Measurements from ENCODE around the gene DMAP1.

The DMAP1 gene

GRCh38 chr1:44261171-44261817 is 48.0 kb downstream of the DMAP1 start:
- no peak for TF ChIP-seq CTCF (IDR thresholded peaks at IDR 0.05; ENCODE audit: borderline replicate concordance, control extremely low read depth, extremely low read depth, insufficient read depth, missing control alignments)
- in situ Hi-C loops (cut with MboI; ENCODE audit: low sequenced_read_pairs, unreplicated experiment), result no loop called here
- DNase-seq (ENCODE audit: low spot score), result peak; percentile 11

DNA sequence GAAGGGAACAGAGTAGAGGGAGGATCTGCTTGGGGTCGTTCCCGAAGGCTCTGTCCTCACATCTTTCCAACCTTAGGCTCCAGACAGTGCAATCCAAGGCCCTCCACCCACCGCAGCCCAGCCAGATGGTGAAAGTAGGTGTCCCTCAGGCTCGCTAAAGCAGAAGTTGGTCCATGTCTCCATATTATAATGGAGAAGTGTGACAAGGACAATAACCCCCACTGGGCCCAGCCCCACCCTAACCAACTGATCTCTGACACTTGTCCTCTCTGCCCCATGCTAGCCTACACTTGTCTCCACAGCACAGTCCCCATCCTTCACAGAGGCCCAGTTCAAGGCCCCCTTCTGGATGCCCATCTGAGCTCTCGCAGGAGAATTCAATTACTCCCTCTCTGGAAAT is 48.7 kb downstream of the DMAP1 start:
- no peak for TF ChIP-seq CTCF (IDR thresholded peaks at IDR 0.05; ENCODE audit: borderline replicate concordance, control extremely low read depth, extremely low read depth, insufficient read depth, missing control alignments)
- in situ Hi-C loops (cut with MboI; ENCODE audit: low sequenced_read_pairs, unreplicated experiment), result no loop called here
- peak; percentile 10 for DNase-seq (ENCODE audit: low spot score)

DNA sequence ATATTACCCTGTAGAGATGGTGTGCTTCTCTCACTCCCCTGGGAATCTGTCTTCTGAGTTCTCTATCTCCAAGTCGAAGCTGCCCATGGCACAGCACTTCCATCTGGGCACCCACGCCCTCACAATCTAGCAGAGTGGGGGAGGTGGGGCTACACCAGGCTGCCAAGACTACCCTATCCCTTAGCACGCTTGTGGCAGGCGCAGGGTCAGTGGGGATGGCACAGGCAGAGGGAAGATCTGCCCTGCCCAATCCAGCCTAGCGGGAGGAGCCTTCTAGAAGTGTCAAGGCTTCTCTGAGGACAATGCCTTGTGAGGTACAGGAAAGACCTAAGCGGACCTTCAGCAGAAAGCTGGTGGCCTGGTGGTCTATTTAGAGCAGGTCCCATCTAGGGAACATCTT is 49.1 kb downstream of the DMAP1 start:
- in situ Hi-C loops (cut with MboI; ENCODE audit: low sequenced_read_pairs, unreplicated experiment), result no loop called here
- TF ChIP-seq CTCF (IDR thresholded peaks at IDR 0.05; ENCODE audit: borderline replicate concordance, control extremely low read depth, extremely low read depth, insufficient read depth, missing control alignments), result no peak
- peak; percentile 15 for DNase-seq (ENCODE audit: low spot score)

DNA sequence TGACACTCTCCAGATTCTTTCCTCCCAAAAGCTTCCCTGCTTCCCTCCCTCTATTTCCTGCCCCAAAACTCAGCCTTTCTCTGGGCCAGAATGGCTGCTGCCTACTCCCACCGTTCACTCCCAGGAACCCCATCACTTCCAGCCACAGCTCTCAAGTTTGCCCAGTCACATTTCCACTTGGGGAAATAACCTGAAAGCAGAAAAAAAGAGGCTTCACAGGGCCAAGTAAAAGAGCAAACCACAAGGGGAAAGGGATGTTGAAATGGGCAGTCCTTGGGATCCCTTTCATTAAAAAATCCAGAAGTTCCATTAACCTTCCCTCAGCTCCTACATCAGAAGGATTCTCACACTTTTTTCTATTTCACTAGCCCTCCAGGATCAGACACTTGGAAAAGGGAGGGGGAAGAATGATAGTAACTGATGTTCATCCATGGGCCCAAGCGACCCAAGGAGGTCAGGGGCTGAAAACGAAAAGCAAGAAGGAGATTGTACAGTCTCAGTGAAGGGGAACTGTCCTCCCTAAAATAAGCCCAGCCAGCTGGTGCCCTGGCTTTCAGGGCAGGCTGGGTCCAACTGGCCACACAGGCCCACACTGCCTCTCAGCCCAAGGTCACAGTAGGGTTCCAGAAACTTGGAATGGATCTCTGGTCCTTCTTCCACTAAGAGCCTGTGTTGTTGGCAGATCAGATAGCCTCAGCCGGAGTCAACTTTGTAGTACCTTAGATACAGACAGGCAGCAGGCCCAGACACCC is 49.7 kb downstream of the DMAP1 start:
- TF ChIP-seq CTCF (IDR thresholded peaks at IDR 0.05; ENCODE audit: borderline replicate concordance, control extremely low read depth, extremely low read depth, insufficient read depth, missing control alignments), result no peak
- DNase-seq (ENCODE audit: low spot score), result no peak
- in situ Hi-C loops (cut with MboI; ENCODE audit: low sequenced_read_pairs, unreplicated experiment), result no loop called here

- in situ Hi-C loops (cut with MboI; ENCODE audit: low sequenced_read_pairs, unreplicated experiment), result no loop called here
- no peak for DNase-seq (ENCODE audit: low spot score)
- TF ChIP-seq CTCF (IDR thresholded peaks at IDR 0.05; ENCODE audit: borderline replicate concordance, control extremely low read depth, extremely low read depth, insufficient read depth, missing control alignments), result no peak
Observed at GRCh38 chr1:44263568-44264450, 50.5 kb downstream of the DMAP1 start.

- TF ChIP-seq CTCF (IDR thresholded peaks at IDR 0.05; ENCODE audit: borderline replicate concordance, control extremely low read depth, extremely low read depth, insufficient read depth, missing control alignments), result no peak
- no peak for DNase-seq (ENCODE audit: low spot score)
- in situ Hi-C loops (cut with MboI; ENCODE audit: low sequenced_read_pairs, unreplicated experiment), result no loop called here
Observed at GRCh38 chr1:44264451-44264771, 51.1 kb downstream of the DMAP1 start.
